ENCODE data around the gene ASB8.

ASB8 gene

DNA sequence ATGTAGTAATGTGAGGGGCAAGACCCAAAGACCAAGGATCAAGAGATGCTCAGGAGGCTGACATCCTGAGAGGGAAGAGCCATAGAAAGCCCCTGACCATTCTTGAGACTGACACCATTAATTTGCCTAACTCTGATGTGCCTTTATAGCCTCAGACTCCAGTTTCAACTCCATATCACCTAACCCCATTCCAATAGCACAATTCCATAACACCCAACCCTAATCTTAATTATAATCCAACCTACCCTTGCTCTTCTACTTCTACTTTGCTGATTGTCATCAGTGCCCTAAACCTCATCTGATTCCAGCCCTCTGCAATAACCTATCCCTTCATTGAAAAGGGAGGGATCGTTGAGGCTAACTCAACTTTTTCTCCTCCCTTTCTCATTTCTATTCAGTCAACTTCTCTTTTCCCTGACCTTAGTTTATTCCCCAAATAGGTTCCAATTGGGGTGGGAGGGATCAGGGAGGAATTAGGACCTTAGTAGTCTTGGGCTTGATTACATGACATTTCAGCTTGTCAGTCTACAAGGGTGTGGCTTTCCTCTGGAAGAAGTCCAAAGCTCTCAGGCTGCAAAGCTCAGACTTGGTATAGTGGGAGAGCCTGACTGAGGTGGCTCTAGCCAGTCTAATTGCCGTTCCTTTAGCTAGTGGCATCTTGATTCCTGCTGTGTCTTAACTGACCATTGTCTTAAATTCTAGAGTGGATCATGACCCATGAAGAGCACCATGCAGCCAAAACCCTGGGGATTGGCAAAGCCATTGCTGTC, 35.1 kb downstream of the ASB8 start:
- Histone ChIP-seq H3K27me3 (replicated peaks in 2 of 5; ENCODE audit: control insufficient read depth in 4 of 5, insufficient read depth in 5 of 5, low read length in 4 of 5) (no peaks in the 10 kb centered on the region), H3K4me3 (ENCODE audit: control insufficient read depth in 1 of 7, extremely low read depth in 1 of 7, insufficient read depth in 4 of 7, low read depth in 2 of 7, low read length in 6 of 7) (no peak overlapping the region), H3K36me3 (ENCODE audit: control insufficient read depth in 4 of 4, insufficient read depth in 4 of 4, low read length in 3 of 4) (peaks cover 0 to 19% (median 11%) of the 10 kb centered on the region in 4 experiments), H3K9me3 (ENCODE audit: control extremely low read depth in 1 of 5, control insufficient read depth in 4 of 5, insufficient read depth in 2 of 5, low read depth in 1 of 5, low read length in 4 of 5) (no peaks in the 10 kb centered on the region), H3K27ac (ENCODE audit: insufficient read depth in 1 of 2, low read depth in 1 of 2, low read length in 2 of 2, poor library complexity in 1 of 2, severe bottlenecking in 2 of 2) (no peak overlapping the region), H3K4me1 (ENCODE audit: control extremely low read depth in 1 of 4, control insufficient read depth in 4 of 4, insufficient read depth in 4 of 4, low read length in 3 of 4) (peaks cover 8 to 15% (median 11%) of the 10 kb centered on the region in 4 experiments)
- ChIA-PET CTCF (no interaction called here), POLR2A (no interaction called here)
- WGBS (ENCODE audit: insufficient coverage) = 88% methylated on average over 1 of the region's 2 CpGs
- no peak for DNase-seq

DNA sequence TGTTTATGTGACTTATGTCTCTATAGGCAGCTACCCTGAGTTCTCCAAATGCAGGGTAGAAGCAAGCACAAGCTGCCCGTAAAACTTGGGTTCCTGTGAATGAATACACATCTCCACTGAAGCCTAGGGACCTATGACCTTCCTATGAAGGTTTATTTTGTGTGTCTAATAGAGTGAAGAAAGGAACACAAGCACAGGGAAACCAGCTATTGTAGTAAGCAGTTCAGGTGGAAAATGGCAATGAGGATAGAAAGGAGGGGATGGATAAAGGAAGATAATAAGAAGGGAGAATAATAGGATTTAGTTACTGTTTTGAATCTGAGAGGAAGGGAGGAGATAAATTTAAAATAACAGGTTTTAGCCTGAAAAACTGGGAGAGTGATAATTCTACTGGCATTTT, 35.8 kb downstream of the ASB8 start:
- Histone ChIP-seq H3K27ac (ENCODE audit: insufficient read depth in 1 of 2, low read depth in 1 of 2, low read length in 2 of 2, poor library complexity in 1 of 2, severe bottlenecking in 2 of 2) (no peak overlapping the region), H3K9me3 (ENCODE audit: control extremely low read depth in 1 of 5, control insufficient read depth in 4 of 5, insufficient read depth in 2 of 5, low read depth in 1 of 5, low read length in 4 of 5) (no peaks in the 10 kb centered on the region), H3K4me1 (ENCODE audit: control extremely low read depth in 1 of 4, control insufficient read depth in 4 of 4, insufficient read depth in 4 of 4, low read length in 3 of 4) (peaks cover 8 to 15% (median 11%) of the 10 kb centered on the region in 4 experiments), H3K27me3 (replicated peaks in 2 of 5; ENCODE audit: control insufficient read depth in 4 of 5, insufficient read depth in 5 of 5, low read length in 4 of 5) (no peaks in the 10 kb centered on the region), H3K4me3 (ENCODE audit: control insufficient read depth in 1 of 7, extremely low read depth in 1 of 7, insufficient read depth in 4 of 7, low read depth in 2 of 7, low read length in 6 of 7) (no peak overlapping the region), H3K36me3 (ENCODE audit: control insufficient read depth in 4 of 4, insufficient read depth in 4 of 4, low read length in 3 of 4) (peaks cover 0 to 16% (median 11%) of the 10 kb centered on the region in 4 experiments)
- ChIA-PET POLR2A (no interaction called here), CTCF (no interaction called here)
- DNase-seq = no peak
- no CpG with 5 or more reads among the region's 1 CpG for WGBS (ENCODE audit: insufficient coverage)

DNA sequence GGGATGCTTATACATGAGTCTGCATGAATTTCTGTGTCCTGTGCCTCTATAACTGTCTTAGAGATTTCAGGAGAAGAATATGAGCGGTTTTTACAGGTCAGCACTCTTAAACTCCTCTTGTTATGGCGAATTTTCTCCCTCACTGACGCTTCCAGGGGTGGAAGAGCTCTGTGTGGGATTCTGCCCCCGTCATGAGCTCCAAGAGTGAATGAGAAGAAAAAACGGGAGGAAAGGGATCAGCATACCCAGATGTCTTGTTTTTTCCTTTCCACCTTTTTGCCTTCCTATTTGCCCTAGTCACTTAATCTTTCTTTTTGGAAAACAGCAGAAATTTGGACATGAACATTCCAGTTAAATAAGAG, 37.5 kb downstream of the ASB8 start:
- CTCF ChIA-PET = interaction anchor here (1.4 kb wide), 1 partner anchor 44 kb away, joined by 5 read pairs; no protein-coding TSS in a partner anchor
- POLR2A ChIA-PET = interaction anchor here (1.4 kb wide), 1 partner anchor 14 kb away, joined by 4 read pairs; the partner anchor contains the start of gene SENP1
- no peaks in the 10 kb centered on the region for H3K9me3 ChIP-seq (ENCODE audit: control extremely low read depth in 1 of 5, control insufficient read depth in 4 of 5, insufficient read depth in 2 of 5, low read depth in 1 of 5, low read length in 4 of 5)
- 35% methylated on average over 4 of the region's 5 CpGs for WGBS (ENCODE audit: insufficient coverage)
- peaks cover 8 to 15% (median 11%) of the 10 kb centered on the region in 4 experiments for H3K4me1 ChIP-seq (ENCODE audit: control extremely low read depth in 1 of 4, control insufficient read depth in 4 of 4, insufficient read depth in 4 of 4, low read length in 3 of 4)
- no peak for DNase-seq
- H3K4me3 ChIP-seq (ENCODE audit: control insufficient read depth in 1 of 7, extremely low read depth in 1 of 7, insufficient read depth in 4 of 7, low read depth in 2 of 7, low read length in 6 of 7) = peak overlapping the region in 6 of 7 experiments; percentile 73 to 94 (median 84)
- no peaks in the 10 kb centered on the region for H3K27me3 ChIP-seq (replicated peaks in 2 of 5; ENCODE audit: control insufficient read depth in 4 of 5, insufficient read depth in 5 of 5, low read length in 4 of 5)
- peaks cover 0 to 10% (median 7%) of the 10 kb centered on the region in 4 experiments for H3K36me3 ChIP-seq (ENCODE audit: control insufficient read depth in 4 of 4, insufficient read depth in 4 of 4, low read length in 3 of 4)
- H3K27ac ChIP-seq (ENCODE audit: insufficient read depth in 1 of 2, low read depth in 1 of 2, low read length in 2 of 2, poor library complexity in 1 of 2, severe bottlenecking in 2 of 2) = no peak overlapping the region

DNA sequence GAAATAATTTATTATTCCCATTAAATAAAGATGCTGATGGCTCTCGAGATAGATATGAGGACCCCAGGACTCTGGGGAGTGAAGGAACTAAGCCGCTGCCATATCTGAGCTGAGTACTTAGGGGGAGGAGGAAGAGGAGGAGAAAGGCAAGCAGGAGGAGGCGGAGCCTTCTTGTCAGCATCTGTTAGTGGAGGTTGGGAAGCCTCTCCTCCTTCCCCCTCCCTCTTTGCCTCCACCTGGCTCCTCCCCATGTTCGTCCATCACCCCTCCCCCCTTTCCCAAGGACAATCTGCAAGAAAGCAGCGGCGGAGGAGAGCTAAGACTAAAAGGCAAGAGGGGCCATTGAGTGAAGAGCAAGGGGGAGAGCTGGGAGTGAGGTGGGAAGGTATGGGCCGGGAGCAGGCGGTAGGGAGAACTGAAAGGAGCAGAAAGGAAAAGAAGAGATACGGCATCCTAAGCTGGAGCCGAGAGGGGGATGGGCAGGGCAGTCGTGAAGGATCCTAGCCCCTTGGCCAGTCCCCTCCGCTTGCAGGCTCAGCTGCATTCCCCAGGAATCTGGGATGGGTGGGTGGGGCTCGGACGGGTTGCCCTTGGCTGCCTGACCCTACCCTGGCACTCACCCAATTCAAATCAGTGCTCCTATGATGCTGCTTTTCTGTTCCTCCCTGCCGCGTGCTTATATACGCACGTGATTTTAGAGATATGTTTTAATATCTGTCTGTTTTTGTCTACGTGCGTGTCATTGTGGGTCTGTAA, 38.1 kb downstream of the ASB8 start, which contains the start of gene PFKM:
TSS of gene PFKM (plus strand) at position 287 of the 756 bp plus-strand sequence. CDS start 3,411 bp downstream, outside the sequence.
- Histone ChIP-seq H3K27me3 (replicated peaks in 2 of 5; ENCODE audit: control insufficient read depth in 4 of 5, insufficient read depth in 5 of 5, low read length in 4 of 5) (no peaks in the 10 kb centered on the region), H3K36me3 (ENCODE audit: control insufficient read depth in 4 of 4, insufficient read depth in 4 of 4, low read length in 3 of 4) (peaks cover 0 to 10% (median 7%) of the 10 kb centered on the region in 4 experiments), H3K4me3 (ENCODE audit: control insufficient read depth in 1 of 7, extremely low read depth in 1 of 7, insufficient read depth in 4 of 7, low read depth in 2 of 7, low read length in 6 of 7) (peak within 1 kb of the TSS; percentile 56 to 94 (median 81)), H3K9me3 (ENCODE audit: control extremely low read depth in 1 of 5, control insufficient read depth in 4 of 5, insufficient read depth in 2 of 5, low read depth in 1 of 5, low read length in 4 of 5) (no peaks in the 10 kb centered on the region), H3K27ac (ENCODE audit: insufficient read depth in 1 of 2, low read depth in 1 of 2, low read length in 2 of 2, poor library complexity in 1 of 2, severe bottlenecking in 2 of 2) (no peak within 1 kb of the TSS), H3K4me1 (ENCODE audit: control extremely low read depth in 1 of 4, control insufficient read depth in 4 of 4, insufficient read depth in 4 of 4, low read length in 3 of 4) (peaks cover 8 to 15% (median 11%) of the 10 kb centered on the region in 4 experiments)
- ChIA-PET POLR2A (interaction anchor here (1.4 kb wide), 1 partner anchor 14 kb away, joined by 4 read pairs; the partner anchor contains the start of gene SENP1), CTCF (interaction anchor here (0.8 to 1.4 kb wide), 2 partner anchors 36 to 44 kb away, joined by 3 to 5 read pairs; no protein-coding TSS in a partner anchor)
- 0% methylated on average over 13 of the region's 20 CpGs for WGBS (ENCODE audit: insufficient coverage)
- DNase-seq = peak; percentile 75 to 89 (median 88)

DNA sequence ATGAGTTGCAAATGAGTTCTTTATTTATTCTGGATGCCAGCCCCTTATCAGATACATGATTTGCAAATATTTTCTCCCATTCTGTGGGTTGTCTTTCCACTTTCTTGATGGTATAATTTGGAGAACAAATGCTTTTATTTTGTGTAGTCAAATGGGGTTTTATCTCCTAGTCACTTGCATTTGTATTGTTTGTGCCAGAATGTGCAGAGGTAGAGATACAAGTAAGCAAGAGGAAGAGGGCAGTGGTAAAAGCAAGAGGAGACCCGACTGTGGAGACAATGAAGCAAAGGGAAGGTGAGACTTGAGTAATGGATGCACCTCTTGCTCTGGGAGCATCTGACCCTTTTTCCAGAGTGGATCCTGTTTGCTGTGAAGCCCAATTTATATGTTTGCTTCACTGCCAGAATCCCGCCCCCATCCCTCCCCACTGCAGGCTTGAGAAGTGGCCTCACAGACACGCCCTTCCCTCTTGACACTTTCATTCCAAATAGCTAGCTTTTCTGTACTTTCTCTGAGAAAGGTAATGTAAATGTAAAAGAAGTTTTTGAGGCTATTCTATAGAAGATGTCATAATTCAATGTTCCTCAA, 38.9 kb downstream of the ASB8 start:
- no peaks in the 10 kb centered on the region for H3K9me3 ChIP-seq (ENCODE audit: control extremely low read depth in 1 of 5, control insufficient read depth in 4 of 5, insufficient read depth in 2 of 5, low read depth in 1 of 5, low read length in 4 of 5)
- H3K4me1 ChIP-seq (ENCODE audit: control extremely low read depth in 1 of 4, control insufficient read depth in 4 of 4, insufficient read depth in 4 of 4, low read length in 3 of 4) = peaks cover 8 to 15% (median 11%) of the 10 kb centered on the region in 4 experiments
- WGBS (ENCODE audit: insufficient coverage) = 67% methylated on average over 1 of the region's 3 CpGs
- no peak overlapping the region for H3K27ac ChIP-seq (ENCODE audit: insufficient read depth in 1 of 2, low read depth in 1 of 2, low read length in 2 of 2, poor library complexity in 1 of 2, severe bottlenecking in 2 of 2)
- peaks cover 0 to 8% (median 5%) of the 10 kb centered on the region in 4 experiments for H3K36me3 ChIP-seq (ENCODE audit: control insufficient read depth in 4 of 4, insufficient read depth in 4 of 4, low read length in 3 of 4)
- DNase-seq = peak in 2 of 3 donors; percentile 16 to 51
- peak overlapping the region in 5 of 7 experiments; percentile 73 to 94 (median 81) for H3K4me3 ChIP-seq (ENCODE audit: control insufficient read depth in 1 of 7, extremely low read depth in 1 of 7, insufficient read depth in 4 of 7, low read depth in 2 of 7, low read length in 6 of 7)
- H3K27me3 ChIP-seq (replicated peaks in 2 of 5; ENCODE audit: control insufficient read depth in 4 of 5, insufficient read depth in 5 of 5, low read length in 4 of 5) = no peaks in the 10 kb centered on the region
- ChIA-PET POLR2A (no interaction called here), CTCF (interaction anchor here (0.8 kb wide), 1 partner anchor 37 kb away, joined by 3 read pairs; no protein-coding TSS in a partner anchor)

DNA sequence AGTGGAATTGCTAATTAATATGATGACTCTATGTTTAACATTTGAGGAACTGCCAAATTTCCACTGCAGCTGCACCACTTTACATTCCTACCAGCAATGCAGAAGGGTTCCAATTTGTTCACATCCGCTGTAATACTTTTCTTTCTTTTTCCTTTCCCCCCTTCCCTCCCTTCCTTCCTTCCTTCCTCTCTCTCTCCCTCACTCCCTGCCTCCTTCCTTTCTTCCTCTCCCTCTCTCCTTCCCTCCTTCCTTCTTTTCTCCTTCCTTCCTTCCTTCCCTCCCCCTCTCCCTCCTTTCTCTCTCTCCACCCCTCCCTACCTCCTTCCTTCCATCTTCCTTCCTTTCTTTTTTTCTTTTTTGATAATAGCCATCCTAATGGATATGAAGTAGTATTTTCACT, 41.4 kb downstream of the ASB8 start:
- CTCF ChIA-PET = interaction anchor here (1.4 kb wide), 1 partner anchor 11 kb away, joined by 3 read pairs; the partner anchor contains the start of gene SENP1
- Histone ChIP-seq H3K36me3 (ENCODE audit: control insufficient read depth in 4 of 4, insufficient read depth in 4 of 4, low read length in 3 of 4) (no peaks in the 10 kb centered on the region), H3K4me1 (ENCODE audit: control extremely low read depth in 1 of 4, control insufficient read depth in 4 of 4, insufficient read depth in 4 of 4, low read length in 3 of 4) (peaks cover 8 to 15% (median 11%) of the 10 kb centered on the region in 4 experiments), H3K9me3 (ENCODE audit: control extremely low read depth in 1 of 5, control insufficient read depth in 4 of 5, insufficient read depth in 2 of 5, low read depth in 1 of 5, low read length in 4 of 5) (no peaks in the 10 kb centered on the region), H3K4me3 (ENCODE audit: control insufficient read depth in 1 of 7, extremely low read depth in 1 of 7, insufficient read depth in 4 of 7, low read depth in 2 of 7, low read length in 6 of 7) (no peak overlapping the region), H3K27ac (ENCODE audit: insufficient read depth in 1 of 2, low read depth in 1 of 2, low read length in 2 of 2, poor library complexity in 1 of 2, severe bottlenecking in 2 of 2) (no peak overlapping the region), H3K27me3 (replicated peaks in 2 of 5; ENCODE audit: control insufficient read depth in 4 of 5, insufficient read depth in 5 of 5, low read length in 4 of 5) (no peaks in the 10 kb centered on the region)
- POLR2A ChIA-PET = no interaction called here
- no peak for DNase-seq
- 92% methylated on average over 1 of the region's 1 CpG for WGBS (ENCODE audit: insufficient coverage)
